HEK293T (cell line): ENCODE data around the gene PSG5.

Experiments
- BHLHE40 ChIP-seq: fragments of 450-650 bp; IDR thresholded peaks from 2 replicates; pipeline ENCODE4 v1.6.1; 2016; ENCODE audit warnings: mild to moderate bottlenecking, moderate library complexity, borderline replicate concordance
- ELF4 ChIP-seq: fragments of 450-650 bp; IDR thresholded peaks from 2 replicates; pipeline ENCODE4 v1.6.1; 2017; ENCODE audit warnings: antibody characterized with exemption
- FOXA1 ChIP-seq: fragments of 450-650 bp; IDR thresholded peaks from 2 replicates; pipeline ENCODE4 v1.6.1; 2016; ENCODE audit warnings: mild to moderate bottlenecking
- FOXK2 ChIP-seq: fragments of 450-650 bp; IDR thresholded peaks from 2 replicates; pipeline ENCODE4 v1.6.1; 2016; ENCODE audit warnings: mild to moderate bottlenecking
- FOXM1 ChIP-seq: fragments of 450-650 bp; IDR thresholded peaks from 2 replicates; pipeline ENCODE4 v1.6.1; 2017; ENCODE audit warnings: mild to moderate bottlenecking, borderline replicate concordance
- L3MBTL2 ChIP-seq: fragments of 450-650 bp; conservative IDR thresholded peaks from 2 replicates; pipeline ENCODE4 v1.6.1; 2016; ENCODE audit warnings: mild to moderate bottlenecking
- LEF1 ChIP-seq: fragments of 450-650 bp; IDR thresholded peaks from 2 replicates; pipeline ENCODE4 v1.6.1; 2017; ENCODE audit warnings: mild to moderate bottlenecking, borderline replicate concordance
- SP1 ChIP-seq: fragments of 450-650 bp; IDR thresholded peaks from 2 replicates; pipeline ENCODE4 v1.6.1; 2017
- TARDBP ChIP-seq: fragments of 450-650 bp; IDR thresholded peaks from 2 replicates; pipeline ENCODE4 v1.6.1; 2016

DNA sequence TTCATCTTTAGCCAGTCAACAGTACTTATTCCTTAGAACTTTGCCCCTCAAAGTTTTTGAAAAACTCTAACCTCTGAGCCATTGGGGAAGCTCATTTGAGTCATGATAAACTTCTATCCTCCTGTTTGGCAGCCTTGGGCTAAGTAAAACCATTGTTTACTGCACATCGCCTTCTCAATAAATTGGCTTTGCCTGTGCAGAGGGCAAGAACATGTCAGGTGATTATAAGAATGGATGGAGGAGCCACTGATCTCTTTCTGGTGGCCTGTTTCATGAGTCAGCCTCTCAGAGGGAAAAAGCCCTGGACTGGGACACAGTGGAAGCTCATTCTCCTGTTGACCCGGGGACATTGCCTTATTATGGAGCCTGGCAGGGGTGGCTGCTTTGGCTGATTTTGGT, 38.5 kb upstream of the PSG5 start:
- TF ChIP-seq SP1 = no peak
- no peak for TF ChIP-seq LEF1
- no peak for TF ChIP-seq BHLHE40
- no peak for TF ChIP-seq TARDBP
- TF ChIP-seq ELF4 = no peak
- TF ChIP-seq FOXA1 = no peak
- TF ChIP-seq L3MBTL2 = no peak
- TF ChIP-seq FOXK2 = no peak
- TF ChIP-seq FOXM1 = no peak
